NCI-H774 (cell line): Measurements from ENCODE around the gene SHANK1.

Experiments used
- DNase-seq: peaks from one replicate; lab custom pipeline; 2025; lab: John Stamatoyannopoulos, UW

Gene SHANK1

DNA sequence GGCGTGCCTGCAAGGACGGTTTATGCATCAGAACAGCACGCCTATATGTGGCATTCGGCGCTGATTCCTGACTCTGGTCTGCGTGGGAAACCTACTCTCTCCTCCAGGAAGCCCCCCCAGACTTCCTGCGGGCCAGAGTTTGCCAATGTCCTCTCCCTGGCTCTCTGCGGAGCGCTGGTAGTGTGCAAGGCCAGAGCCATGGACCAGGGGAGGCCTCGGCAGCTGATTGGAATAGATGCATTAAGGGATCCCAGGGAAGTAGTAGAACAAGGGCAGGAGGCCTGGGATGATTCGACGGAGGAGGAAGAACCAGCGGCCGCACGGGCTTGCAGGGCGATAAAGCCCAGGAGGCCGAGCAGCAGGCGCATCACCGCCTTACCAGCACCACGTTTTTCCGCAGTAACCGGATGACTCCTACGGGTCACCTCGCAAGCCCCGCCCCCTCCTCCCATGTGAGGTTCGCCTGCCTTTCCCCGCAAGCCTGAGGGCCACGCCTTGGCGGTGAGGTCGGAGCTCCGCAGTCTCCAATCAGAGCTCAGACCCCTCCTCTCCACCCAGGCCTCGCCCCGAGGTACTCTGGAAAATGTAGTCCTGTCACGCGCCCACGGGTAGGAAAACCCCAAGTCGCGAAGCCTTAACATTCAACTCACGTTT is 8.6 kb upstream of the SHANK1 start:
- DNase-seq, result no peak

DNA sequence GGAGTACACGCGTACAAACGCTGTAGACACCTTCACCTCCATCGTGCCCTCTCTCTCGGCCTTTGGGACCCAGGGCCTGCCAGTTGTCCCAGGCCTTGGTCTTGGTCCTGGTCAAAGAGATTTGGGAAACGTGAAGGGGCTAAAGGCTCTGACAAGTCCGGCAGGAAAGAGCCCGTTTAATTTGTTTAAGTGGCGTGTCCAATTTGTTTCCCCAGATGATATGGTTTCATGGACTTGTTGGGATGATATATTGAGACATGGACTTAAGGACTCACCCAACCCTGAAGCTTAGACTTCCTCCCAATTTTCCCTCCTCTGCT is 6.3 kb upstream of the SHANK1 start:
- no peak for DNase-seq

DNA sequence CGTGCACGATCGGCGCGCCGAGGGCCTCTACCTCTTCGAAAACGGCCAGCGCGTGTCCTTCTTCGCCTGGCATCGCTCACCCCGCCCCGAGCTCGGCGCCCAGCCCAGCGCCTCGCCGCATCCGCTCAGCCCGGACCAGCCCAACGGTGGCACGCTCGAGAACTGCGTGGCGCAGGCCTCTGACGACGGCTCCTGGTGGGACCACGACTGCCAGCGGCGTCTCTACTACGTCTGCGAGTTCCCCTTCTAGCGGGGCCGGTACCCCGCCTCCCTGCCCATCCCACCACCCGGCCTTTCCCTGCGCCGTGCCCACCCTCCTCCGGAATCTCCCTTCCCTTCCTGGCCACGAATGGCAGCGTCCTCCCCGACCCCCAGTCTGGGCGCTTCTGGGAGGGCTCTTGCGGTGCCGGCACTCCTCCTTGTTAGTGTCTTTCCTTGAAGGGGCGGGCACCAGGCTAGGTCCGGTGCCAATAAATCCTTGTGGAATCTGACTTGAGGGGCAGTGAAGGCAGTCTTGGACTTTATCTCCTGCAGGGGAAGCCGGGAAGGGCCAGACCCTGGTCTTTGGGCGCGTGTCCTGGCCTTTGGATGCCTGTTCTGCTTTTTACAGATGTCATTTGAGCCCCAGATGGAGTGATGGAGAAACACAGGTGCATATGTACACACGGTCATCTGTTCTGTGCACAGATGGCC is 5.8 kb upstream of the SHANK1 start:
- no peak for DNase-seq

GRCh38 chr19:50724522-50725217 is 5.1 kb upstream of the SHANK1 start:
- DNase-seq, result peak; percentile 98

- no peak for DNase-seq
These were observed 4.3 kb upstream of the SHANK1 start for GRCh38 chr19:50723735-50724521.

DNA sequence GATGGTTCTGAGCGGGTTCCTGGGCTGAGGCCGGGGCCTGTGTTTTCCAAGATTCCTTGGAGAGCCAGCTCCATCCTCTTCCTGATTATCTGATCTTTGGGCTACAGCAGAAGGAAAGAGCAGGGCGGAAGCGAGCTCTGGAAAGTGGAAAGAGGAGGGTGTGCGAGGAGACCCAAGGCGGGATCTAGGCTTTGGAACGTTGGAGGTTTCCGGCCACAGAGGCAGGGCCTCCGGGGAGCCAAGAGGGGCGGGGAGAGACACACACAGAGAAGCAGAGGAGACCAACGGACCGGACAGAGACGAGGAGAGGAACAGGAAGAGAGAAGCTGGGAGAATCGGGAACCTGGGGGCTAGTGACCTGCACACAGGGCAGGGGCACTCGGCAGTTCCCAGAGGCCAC is 3.5 kb upstream of the SHANK1 start, which contains the start of gene CLEC11A:
Gene CLEC11A (plus strand): TSS at position 296 of the 400 bp plus-strand sequence. CDS start 162 bp downstream, outside the sequence.
- no peak for DNase-seq

DNA sequence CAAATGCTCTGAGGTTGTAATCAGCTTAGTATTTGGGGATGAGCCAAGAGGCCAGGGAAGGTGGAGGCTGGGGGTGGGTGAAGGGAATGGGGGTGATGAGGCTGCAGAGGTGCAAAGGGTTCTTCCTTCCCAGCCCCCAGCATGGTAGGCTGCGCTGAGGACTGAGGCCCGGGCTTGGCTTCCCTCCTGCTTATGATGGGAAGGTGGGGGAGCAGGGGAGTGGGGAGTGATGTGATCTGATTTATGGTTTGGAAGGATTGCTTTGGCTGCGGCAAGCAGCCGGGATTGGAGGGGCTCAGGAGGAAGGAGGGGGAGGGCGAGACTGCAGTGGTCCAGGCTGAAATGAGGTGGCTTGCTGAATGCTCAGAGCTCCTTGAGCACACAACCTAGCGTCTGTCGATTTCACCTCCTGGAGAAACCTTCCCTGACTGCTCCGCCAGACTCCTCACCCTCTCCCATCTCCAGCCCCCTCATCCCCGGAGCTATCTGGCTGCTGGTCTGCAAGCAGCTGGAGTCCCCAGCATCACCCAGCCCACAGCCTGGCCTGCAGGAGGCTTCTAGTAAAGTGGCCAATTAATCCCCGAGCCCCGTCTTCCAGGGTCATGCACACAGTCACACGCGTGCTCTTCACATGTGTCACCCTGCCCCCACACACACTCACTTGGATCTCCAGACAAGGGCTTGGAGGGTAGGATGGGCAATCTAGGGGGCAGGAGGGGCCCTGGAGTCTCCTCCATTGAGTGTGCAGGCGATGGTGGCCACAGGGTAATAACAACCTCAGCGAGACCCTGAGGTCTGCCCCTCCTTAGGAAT is 2.8 kb upstream of the SHANK1 start:
- no peak for DNase-seq

GRCh38 chr19:50721441-50722137 is 2.0 kb upstream of the SHANK1 start:
- no peak for DNase-seq

DNA sequence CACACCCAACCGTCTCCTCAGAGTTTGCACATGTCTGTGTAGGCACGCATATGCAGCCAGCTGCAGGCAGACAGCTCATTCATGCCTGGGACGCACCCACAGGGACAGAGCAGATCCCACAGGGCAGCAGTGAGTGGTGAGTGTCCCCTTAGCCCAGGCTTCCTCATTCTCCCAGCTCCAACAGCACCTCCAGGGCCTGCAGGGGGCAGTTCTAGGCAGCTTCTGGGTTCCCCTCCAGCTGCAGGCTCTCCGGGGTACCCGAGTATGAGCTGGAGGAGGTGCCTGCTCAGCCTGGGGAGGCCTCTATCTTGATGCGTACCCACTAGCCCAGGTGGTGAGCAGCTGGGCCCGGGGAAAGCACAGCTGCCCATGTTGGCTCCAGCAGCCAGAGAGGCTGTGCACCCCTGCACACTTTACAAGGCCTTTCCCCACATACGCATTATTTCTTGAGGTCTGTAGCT is 1.3 kb upstream of the SHANK1 start:
- no peak for DNase-seq

- DNase-seq, result no peak
These were observed 749 bp upstream of the SHANK1 start for GRCh38 chr19:50720181-50720920.

DNA sequence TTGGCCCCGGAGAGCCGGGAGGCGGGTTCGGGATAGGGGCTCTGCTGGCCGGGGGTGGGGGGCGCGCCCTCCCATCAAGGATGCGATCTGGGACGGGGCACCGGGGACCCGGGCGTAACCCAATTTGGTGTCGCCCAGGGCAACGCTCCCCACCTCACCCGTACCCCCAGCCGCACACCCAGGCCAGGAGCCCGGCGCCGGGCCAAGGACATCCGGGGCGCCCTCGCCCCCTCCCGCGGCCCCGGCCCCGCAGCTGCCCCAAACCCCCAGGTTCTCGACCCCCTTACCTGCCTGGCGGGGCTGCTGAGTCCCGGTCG is 525 bp downstream of the SHANK1 start:
- DNase-seq, result no peak

- no peak for DNase-seq
These were observed 1.1 kb downstream of the SHANK1 start for GRCh38 chr19:50718255-50719118.

DNA sequence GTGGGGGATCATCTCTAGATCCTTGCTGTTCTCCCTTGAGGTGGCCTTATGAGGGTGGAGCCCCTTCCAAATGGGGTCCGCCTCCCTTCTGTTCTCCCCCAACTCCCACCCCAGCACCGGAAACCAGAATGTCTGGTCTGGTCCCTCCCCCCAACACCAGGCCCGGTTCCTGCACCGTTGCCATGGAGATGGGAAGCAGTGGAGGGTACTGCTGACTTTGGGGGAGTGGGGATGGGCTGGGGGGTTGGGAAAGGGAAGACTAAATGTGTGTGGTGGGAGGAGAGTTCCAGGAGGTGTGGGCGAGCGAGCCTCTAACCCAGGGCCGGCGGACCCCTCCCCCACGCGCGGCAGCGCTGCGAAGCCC is 1.7 kb downstream of the SHANK1 start:
- DNase-seq, result no peak

GRCh38 chr19:50717026-50717723 is 2.4 kb downstream of the SHANK1 start:
- DNase-seq, result no peak

GRCh38 chr19:50716178-50717025 is 3.2 kb downstream of the SHANK1 start:
- no peak for DNase-seq

- DNase-seq, result no peak
These were observed 5.9 kb downstream of the SHANK1 start for GRCh38 chr19:50713556-50714236.

DNA sequence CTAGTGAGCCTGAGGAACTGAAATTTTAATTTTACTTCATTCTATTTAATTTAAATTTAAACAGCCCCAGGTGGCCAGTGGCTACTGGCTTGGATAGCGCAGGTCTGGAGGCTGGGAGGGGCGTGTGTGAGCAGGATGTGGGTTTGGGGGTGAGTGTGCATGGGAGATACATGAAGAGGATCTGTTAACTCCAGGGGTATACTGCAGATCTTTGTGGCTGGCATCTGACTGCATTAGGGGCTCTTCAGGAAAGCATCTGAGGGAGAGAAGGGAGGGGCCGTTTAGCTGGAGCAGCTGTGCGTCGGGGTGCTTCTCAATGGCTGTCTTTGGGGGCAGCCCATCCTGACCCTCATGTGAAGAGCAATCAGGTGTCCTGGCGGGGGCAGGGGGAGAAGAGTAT is 6.8 kb downstream of the SHANK1 start:
- DNase-seq, result no peak
